Measurements from ENCODE around the gene ANKRD63. TPM values are rescaled to one million over a fixed set of nuclear protein-coding genes. Genes with fewer than 3 reads are reported as not detected.

The ANKRD63 gene
- total and polyA plus RNA-seq, 2 of the 8 experiments (the other 6 are each of a cell fraction or from before 2014, with no cell fraction given) = 0.18 to 0.26 TPM

- Histone ChIP-seq H3K27me3 (replicated peaks in 1 of 4; ENCODE audit: control insufficient read depth in 3 of 4, extremely low read depth in 1 of 4, insufficient read depth in 3 of 4, low read length in 3 of 4) (peaks cover 0 to 6% (median 2%) of the 10 kb centered on the region in 4 experiments; a peak in 2 of 7 replicates), H4K5ac (ENCODE audit: insufficient read length, low read depth, low read length) (peak within 1 kb of the TSS; percentile 29), H3K79me2 (ENCODE audit: control insufficient read depth in 1 of 2, insufficient read depth in 2 of 2, low read length in 2 of 2) (no peaks in the 10 kb centered on the region), H3K23me2 (ENCODE audit: low read depth, low read length) (peaks cover 4% of the 10 kb centered on the region; the same call in 1 of the 2 replicates), H3K4ac (replicated peaks; ENCODE audit: insufficient read length, low read depth, low read length) (no peak within 1 kb of the TSS), H3K4me2 (ENCODE audit: insufficient read depth in 1 of 2, low read depth in 2 of 2, low read length in 2 of 2) (peak within 1 kb of the TSS; percentile 73 to 84), H3K14ac (ENCODE audit: insufficient read length) (no peak within 1 kb of the TSS), H4K8ac (ENCODE audit: extremely low read depth, insufficient read depth, low read length) (peak within 1 kb of the TSS; percentile 81; the same call in 1 of the 2 replicates), H3K56ac (replicated peaks; ENCODE audit: insufficient read length, low read depth, low read length) (peak within 1 kb of the TSS; percentile 50), H2BK15ac (ENCODE audit: low read length) (peak within 1 kb of the TSS; percentile 82; the same call in 1 of the 2 replicates), H2AK5ac (ENCODE audit: low read depth, low read length) (no peak within 1 kb of the TSS), H3K9ac (replicated peaks in 1 of 4; ENCODE audit: extremely low read depth in 1 of 4, low read depth in 3 of 4, low read length in 3 of 4) (peak within 1 kb of the TSS; percentile 9 to 64 (median 30); a peak in 5 of 7 replicates), H3K4me3 (ENCODE audit: extremely low read depth in 1 of 4, insufficient read depth in 2 of 4, low read depth in 3 of 4, low read length in 4 of 4) (peak within 1 kb of the TSS; percentile 14 to 54 (median 30); a peak in 7 of 8 replicates), H2AFZ (ENCODE audit: low read length) (peak within 1 kb of the TSS; percentile 14; the same call in 1 of the 2 replicates), H3K79me1 (ENCODE audit: low read depth, low read length) (no peaks in the 10 kb centered on the region), H3K4me1 (replicated peaks in 1 of 4; ENCODE audit: control insufficient read depth in 3 of 4, insufficient read depth in 4 of 4, low read length in 3 of 4) (peaks cover 9 to 18% (median 14%) of the 10 kb centered on the region in 4 experiments), H2BK120ac (replicated peaks; ENCODE audit: low read depth, low read length) (no peak within 1 kb of the TSS), H4K91ac (replicated peaks; ENCODE audit: insufficient read length, low read length) (peak within 1 kb of the TSS; percentile 77), H3K36me3 (ENCODE audit: control insufficient read depth in 2 of 4, insufficient read depth in 4 of 4, low read length in 3 of 4) (no peaks in the 10 kb centered on the region), H4K20me1 (replicated peaks in 1 of 2; ENCODE audit: control insufficient read depth in 1 of 2, insufficient read depth in 2 of 2, low read length in 2 of 2) (no peaks in the 10 kb centered on the region), H2BK20ac (ENCODE audit: low read length) (peak within 1 kb of the TSS; percentile 39; the same call in 1 of the 2 replicates), H2BK12ac (ENCODE audit: low read depth, low read length) (peak within 1 kb of the TSS; percentile 22; the same call in 1 of the 2 replicates), H3K27ac (ENCODE audit: low read depth, low read length) (no peak within 1 kb of the TSS), H3K9me3 (ENCODE audit: insufficient read depth in 2 of 2, low read depth in 1 of 2, low read length in 1 of 2) (no peaks in the 10 kb centered on the region), H3K18ac (ENCODE audit: extremely low read depth, low read length) (peak within 1 kb of the TSS; percentile 63), H2BK5ac (ENCODE audit: low read depth, low read length) (peak within 1 kb of the TSS; percentile 13; the same call in 1 of the 2 replicates), H3K23ac (ENCODE audit: insufficient read length) (no peak within 1 kb of the TSS)
- ChIA-PET CTCF (ENCODE audit: partially characterized antibody) (interaction anchor here (0.8 to 46.3 kb wide), 18 partner anchors 8 to 191 kb away, joined by 3 to 1340 read pairs (median 3); partner anchors contain the start of gene PLCB2), POLR2A (ENCODE audit: partially characterized antibody) (interaction anchor here (0.6 to 6.2 kb wide), 18 partner anchors 8 to 526 kb away, joined by 3 to 47 read pairs (median 4); partner anchors contain the start of genes BAHD1 and BUB1B)
- FAIRE-seq (no peak), DNase-seq (ENCODE audit: low read depth in 1 of 2, low spot score in 2 of 2) (peak; percentile 60 to 90)
- 7% methylated on average over 38 of the region's 39 CpGs; no CpG with 5 or more reads in 1 of the 2 experiments for WGBS, 2 experiments (ENCODE audit: extremely low coverage in 1 of 2, insufficient coverage in 1 of 2, insufficient read length in 1 of 2, insufficient replicate concordance in 2 of 2, low coverage in 1 of 2, low lambda C conversion rate in 2 of 2, missing lambda C conversion rate in 1 of 2)
- TF ChIP-seq NANOG (IDR thresholded peaks at IDR 0.05; ENCODE audit: insufficient read depth, low read depth, low read length, poor library complexity, severe bottlenecking) (peak; percentile 46), POLR2A (IDR thresholded peaks at IDR 0.05; ENCODE audit: control extremely low read depth in 1 of 2, low read depth in 2 of 2, low read length in 2 of 2) (peak in 1 of 2 experiments; percentile 64; a peak in 2 of 3 replicates), POLR2AphosphoS5 (IDR thresholded peaks at IDR 0.05; ENCODE audit: low read depth, low read length) (peak; percentile 68), ASH2L (IDR thresholded peaks at IDR 0.05; ENCODE audit: low read length) (peak; percentile 88), ATF3 (IDR thresholded peaks at IDR 0.05; ENCODE audit: insufficient read depth, low read depth, low read length) (no peak), TCF12 (IDR thresholded peaks at IDR 0.05; ENCODE audit: low read depth, low read length) (no peak), RFX5 (IDR thresholded peaks at IDR 0.05; ENCODE audit: borderline replicate concordance, low read depth, low read length) (no peak), JUND (IDR thresholded peaks at IDR 0.05; ENCODE audit: low read length) (peak; percentile 62), SIN3A (conservative IDR thresholded peaks at IDR 0.05 in 1 of 2, IDR thresholded peaks at IDR 0.05 in 1 of 2; ENCODE audit: low read depth in 1 of 2, low read length in 2 of 2) (no peak)
These were observed 44.1 kb downstream of the ANKRD63 start, which contains the start of gene PAK6 for GRCh38 chr15:40238532-40239403. PAK6 (plus strand) TSS chr15:40239063; CDS start chr15:40264786, 25,723 bp downstream.

Measured in H1 (cell line).